PC-9 (cell line): Measurements from ENCODE around the gene ZNF860. TPM values are rescaled to one million over a fixed set of nuclear protein-coding genes. Genes with fewer than 3 reads are reported as not detected.

ENCODE experiments used
- BruUV-seq: library from RNA; stranded (reverse); fragments of 400-500 nt; replicated peaks from 2 replicates; lab custom pipeline; 2021; lab: Mats Ljungman, UMichigan
- CTCF ChIA-PET: fragments of 300-600 bp; sonication (Branson Sonifier 250); formaldehyde crosslinking; loops from one replicate; lab custom pipeline; 2022; ENCODE audit warnings: antibody characterized with exemption; lab: Charles Lee
- POLR2A ChIA-PET: fragments of 300-600 bp; sonication (Branson Sonifier 250); formaldehyde crosslinking; loops from one replicate; lab custom pipeline; 2022; ENCODE audit warnings: antibody characterized with exemption; ENCODE audit not compliant: unreplicated experiment; lab: Charles Lee
- DNase-seq, 2 experiments: peaks; one replicate each; pipeline versions ENCODE4 v3.0.0 to v3.0.0-alpha.2; 2015 to 2022; ENCODE audit warnings: mixed read lengths in 1 of 2
- H2AFZ ChIP-seq: fragments of 200-600 bp; sonication (generic); 2 replicates; pipeline ENCODE4 v1.8.1; 2017; ENCODE audit warnings: antibody characterized with exemption
- H3F3A ChIP-seq: fragments of 200-600 bp; sonication (generic); 2 replicates; pipeline ENCODE4 v1.8.1; 2017; ENCODE audit warnings: antibody characterized with exemption, mild to moderate bottlenecking, low read depth; ENCODE audit not compliant: insufficient read depth
- H3K27ac ChIP-seq: fragments of 200-600 bp; sonication (generic); 2 replicates; pipeline ENCODE4 v1.6.1; 2016; ENCODE audit warnings: mixed run types
- H3K27me3 ChIP-seq: fragments of 200-600 bp; sonication (generic); 2 replicates; pipeline ENCODE4 v1.6.1; 2016; ENCODE audit warnings: low read depth, mixed run types; ENCODE audit not compliant: insufficient read depth
- H3K36me3 ChIP-seq: fragments of 200-600 bp; sonication (generic); 2 replicates; pipeline ENCODE4 v1.6.1; 2016; ENCODE audit warnings: low read depth, mixed run types
- H3K4me1 ChIP-seq: fragments of 200-600 bp; sonication (generic); replicated peaks from 2 replicates; pipeline ENCODE4 v1.6.1; 2016; ENCODE audit warnings: mixed run types; ENCODE audit not compliant: insufficient read depth
- H3K4me2 ChIP-seq: fragments of 200-600 bp; sonication (generic); 2 replicates; pipeline ENCODE4 v1.6.1; 2017; ENCODE audit warnings: mixed run types
- H3K4me3 ChIP-seq: fragments of 200-600 bp; sonication (generic); 2 replicates; pipeline ENCODE4 v1.6.1; 2016; ENCODE audit warnings: mixed run types
- H3K79me2 ChIP-seq: fragments of 200-600 bp; sonication (generic); 2 replicates; pipeline ENCODE4 v1.6.1; 2017; ENCODE audit warnings: low read depth, mixed run types
- H3K9me2 ChIP-seq: fragments of 200-600 bp; sonication (generic); 2 replicates; pipeline ENCODE4 v1.8.1; 2017; ENCODE audit warnings: mild to moderate bottlenecking; ENCODE audit not compliant: insufficient read depth
- H3K9me3 ChIP-seq: fragments of 200-600 bp; sonication (generic); 2 replicates; pipeline ENCODE4 v1.8.1; 2016; ENCODE audit warnings: low read depth; ENCODE audit not compliant: insufficient read depth
- H4K20me1 ChIP-seq: fragments of 200-600 bp; sonication (generic); 2 replicates; pipeline ENCODE4 v1.8.1; 2017; ENCODE audit not compliant: insufficient read depth
- CTCF ChIP-seq: fragments of 200-600 bp; sonication (generic); conservative IDR thresholded peaks from 2 replicates; pipeline ENCODE4 v1.6.1; 2017; ENCODE audit warnings: mixed run types, antibody characterized with exemption, mild to moderate bottlenecking, moderate library complexity
- EZH2 ChIP-seq: fragments of 200-600 bp; sonication (generic); IDR thresholded peaks from 2 replicates; pipeline ENCODE4 v1.8.0; 2017; ENCODE audit warnings: antibody characterized with exemption, low read depth
- intact Hi-C: fragments of 100-400 bp; cut with micrococcal nuclease; formaldehyde crosslinking; loops from one replicate; pipeline ENCODE4 v1.10.0; 2022; ENCODE audit not compliant: unreplicated experiment
- total RNA-seq: library from RNA; stranded (reverse); gene quantifications from 2 replicates; pipeline ENCODE4 v1.2.3, GENCODE V29; 2021

The ZNF860 gene
- total RNA-seq, 1 experiment from 2014 or later, result 5.3 TPM

DNA sequence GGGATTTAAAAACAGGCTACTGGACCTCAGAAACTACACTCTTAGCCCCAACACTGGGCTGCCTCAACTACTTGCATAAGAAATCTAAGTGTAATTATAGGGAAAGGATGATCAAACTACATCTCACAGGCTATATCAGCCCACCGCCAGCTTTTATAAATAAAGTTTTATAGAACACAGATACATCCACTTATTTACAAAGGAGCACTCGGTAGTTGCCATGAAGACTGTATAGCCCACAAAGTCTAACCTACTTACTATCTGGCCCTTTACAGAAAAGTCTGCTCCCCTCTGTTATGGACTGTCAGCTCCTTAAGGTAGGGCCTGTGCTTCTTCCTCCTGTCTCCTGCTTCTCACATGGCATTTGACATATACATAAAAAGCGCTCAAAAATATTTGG, 9.9 kb upstream of the ZNF860 start:
- Histone ChIP-seq H4K20me1 (no peaks in the 10 kb centered on the region), H3K27ac (no peak overlapping the region), H3K4me2 (no peak overlapping the region), H3K4me3 (no peak overlapping the region), H3K9me3 (no peaks in the 10 kb centered on the region), H3K36me3 (no peaks in the 10 kb centered on the region), H3K79me2 (no peaks in the 10 kb centered on the region), H3K9me2 (no peaks in the 10 kb centered on the region), H2AFZ (no peak overlapping the region), H3F3A (peaks cover 10% of the 10 kb centered on the region; the same call in 1 of the 2 replicates), H3K4me1 (peaks cover 6% of the 10 kb centered on the region), H3K27me3 (no peaks in the 10 kb centered on the region)
- intact Hi-C loops, result no loop called here
- ChIA-PET CTCF (interaction anchor here (0.5 kb wide), 1 partner anchor 267 kb away, joined by 3 read pairs; no protein-coding TSS in a partner anchor), POLR2A (no interaction called here)
- no TSS peak for BruUV-seq
- TF ChIP-seq EZH2, result no peak
- TF ChIP-seq CTCF, result no peak
- no peak for DNase-seq

DNA sequence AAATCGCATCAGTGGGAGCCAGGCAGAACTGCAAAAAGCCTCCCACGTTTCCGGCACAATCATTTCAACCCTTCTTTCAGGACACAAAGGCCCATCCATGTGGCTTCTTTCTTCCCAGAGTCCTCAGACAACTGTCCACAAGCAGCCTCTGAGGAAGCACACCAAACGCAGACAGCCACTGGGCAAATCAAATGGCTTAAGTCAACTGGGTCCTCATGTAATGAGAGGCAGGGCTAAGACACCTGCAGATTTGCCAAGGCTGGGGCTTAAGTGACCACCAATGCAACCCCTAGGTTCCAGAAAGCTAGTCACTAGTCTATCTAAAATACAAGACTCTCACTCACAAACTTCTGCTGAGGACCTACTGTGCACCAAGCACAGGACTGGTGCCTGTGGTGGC, 8.5 kb upstream of the ZNF860 start:
- Histone ChIP-seq H3K27ac (no peak overlapping the region), H3K36me3 (no peaks in the 10 kb centered on the region), H3K4me2 (no peak overlapping the region), H2AFZ (no peak overlapping the region), H3K9me2 (no peaks in the 10 kb centered on the region), H3K4me1 (peaks cover 6% of the 10 kb centered on the region), H4K20me1 (no peaks in the 10 kb centered on the region), H3K27me3 (no peaks in the 10 kb centered on the region), H3F3A (peaks cover 9% of the 10 kb centered on the region; the same call in 1 of the 2 replicates), H3K4me3 (no peak overlapping the region), H3K79me2 (peaks cover 4% of the 10 kb centered on the region; the same call in 1 of the 2 replicates), H3K9me3 (no peaks in the 10 kb centered on the region)
- POLR2A ChIA-PET, result no interaction called here
- no TSS peak for BruUV-seq
- CTCF ChIA-PET, result no interaction called here
- DNase-seq, result no peak
- TF ChIP-seq EZH2 (no peak), CTCF (no peak)
- intact Hi-C loops, result no loop called here

DNA sequence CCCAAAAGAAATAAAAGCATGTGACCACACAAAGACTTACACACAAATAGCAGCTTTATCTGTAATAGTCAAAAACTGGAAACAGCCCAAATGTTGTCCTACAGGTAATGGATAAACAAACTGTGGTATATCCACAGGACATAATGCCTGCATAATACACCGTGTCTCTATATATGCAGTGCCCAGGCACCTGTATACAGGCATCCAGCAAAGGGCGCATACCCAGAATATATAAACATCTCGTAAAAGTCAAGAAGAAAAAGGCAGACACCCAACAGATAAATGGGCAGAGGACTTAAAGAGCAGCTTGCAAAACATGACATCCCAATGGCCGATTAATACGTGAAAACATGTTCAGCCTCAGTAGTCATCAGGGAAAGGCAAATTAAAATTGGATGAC, 7.7 kb upstream of the ZNF860 start:
- Histone ChIP-seq H3K36me3 (no peaks in the 10 kb centered on the region), H3K27me3 (no peaks in the 10 kb centered on the region), H4K20me1 (no peaks in the 10 kb centered on the region), H3K4me3 (no peak overlapping the region), H3K27ac (no peak overlapping the region), H3K4me2 (no peak overlapping the region), H3F3A (peaks cover 3% of the 10 kb centered on the region; the same call in 1 of the 2 replicates), H3K9me2 (no peaks in the 10 kb centered on the region), H3K9me3 (no peaks in the 10 kb centered on the region), H2AFZ (no peak overlapping the region), H3K4me1 (peaks cover 13% of the 10 kb centered on the region), H3K79me2 (peaks cover 4% of the 10 kb centered on the region; the same call in 1 of the 2 replicates)
- CTCF ChIA-PET, result no interaction called here
- no TSS peak for BruUV-seq
- DNase-seq, result no peak
- intact Hi-C loops, result no loop called here
- TF ChIP-seq CTCF, result no peak
- no peak for TF ChIP-seq EZH2
- POLR2A ChIA-PET, result no interaction called here
